KMS-11 (cell line): ENCODE measurements around the gene KLK8.

ENCODE experiments used
- H2AFZ ChIP-seq: fragments of 200-600 bp; sonication (generic); 2 replicates; pipeline ENCODE4 v1.6.1; 2016; ENCODE audit warnings: antibody characterized with exemption, mixed run types, low read depth
- H3K27ac ChIP-seq: fragments of 200-600 bp; sonication (generic); 2 replicates; pipeline ENCODE4 v1.6.1; 2016; ENCODE audit warnings: mild to moderate bottlenecking, mixed run types
- H3K27me3 ChIP-seq: fragments of 200-600 bp; sonication (generic); 2 replicates; pipeline ENCODE4 v1.6.1; 2017; ENCODE audit warnings: mild to moderate bottlenecking, low read depth, mixed run types, moderate library complexity; ENCODE audit not compliant: insufficient read depth
- H3K36me3 ChIP-seq: fragments of 200-600 bp; sonication (generic); 2 replicates; pipeline ENCODE4 v1.6.1; 2017; ENCODE audit warnings: mild to moderate bottlenecking, mixed run types; ENCODE audit not compliant: insufficient read depth
- H3K4me1 ChIP-seq: fragments of 200-600 bp; sonication (generic); 2 replicates; pipeline ENCODE4 v1.6.1; 2016; ENCODE audit warnings: mild to moderate bottlenecking, low read depth, mixed run types; ENCODE audit not compliant: poor library complexity, severe bottlenecking
- H3K4me2 ChIP-seq: fragments of 200-600 bp; sonication (generic); 2 replicates; pipeline ENCODE4 v1.7.0; 2016; ENCODE audit warnings: mild to moderate bottlenecking, mixed run types
- H3K4me3 ChIP-seq: fragments of 200-600 bp; sonication (generic); IDR thresholded peaks from 2 replicates; pipeline ENCODE4 v1.6.1; 2017; ENCODE audit warnings: low read depth, low read length, mixed read lengths; ENCODE audit not compliant: insufficient read depth
- H3K79me2 ChIP-seq: fragments of 200-600 bp; sonication (generic); 2 replicates; pipeline ENCODE4 v1.6.1; 2016; ENCODE audit warnings: low read depth, mixed run types; ENCODE audit not compliant: insufficient read depth
- H3K9ac ChIP-seq: fragments of 200-600 bp; sonication (generic); 2 replicates; pipeline ENCODE4 v1.6.1; 2016; ENCODE audit warnings: mild to moderate bottlenecking, mixed run types
- H4K20me1 ChIP-seq: fragments of 200-600 bp; sonication (generic); 2 replicates; pipeline ENCODE4 v1.6.1; 2016; ENCODE audit warnings: mild to moderate bottlenecking, mixed run types; ENCODE audit not compliant: insufficient read depth
- TF ChIP-seq, protein P1 (sequence below): fragments of 200-600 bp; sonication (generic); conservative IDR thresholded peaks from 2 replicates; pipeline ENCODE4 v1.6.1; 2017; ENCODE audit warnings: low read depth, mild to moderate bottlenecking, antibody characterized with exemption, low read length, moderate library complexity, mixed read lengths

The KLK8 gene

DNA sequence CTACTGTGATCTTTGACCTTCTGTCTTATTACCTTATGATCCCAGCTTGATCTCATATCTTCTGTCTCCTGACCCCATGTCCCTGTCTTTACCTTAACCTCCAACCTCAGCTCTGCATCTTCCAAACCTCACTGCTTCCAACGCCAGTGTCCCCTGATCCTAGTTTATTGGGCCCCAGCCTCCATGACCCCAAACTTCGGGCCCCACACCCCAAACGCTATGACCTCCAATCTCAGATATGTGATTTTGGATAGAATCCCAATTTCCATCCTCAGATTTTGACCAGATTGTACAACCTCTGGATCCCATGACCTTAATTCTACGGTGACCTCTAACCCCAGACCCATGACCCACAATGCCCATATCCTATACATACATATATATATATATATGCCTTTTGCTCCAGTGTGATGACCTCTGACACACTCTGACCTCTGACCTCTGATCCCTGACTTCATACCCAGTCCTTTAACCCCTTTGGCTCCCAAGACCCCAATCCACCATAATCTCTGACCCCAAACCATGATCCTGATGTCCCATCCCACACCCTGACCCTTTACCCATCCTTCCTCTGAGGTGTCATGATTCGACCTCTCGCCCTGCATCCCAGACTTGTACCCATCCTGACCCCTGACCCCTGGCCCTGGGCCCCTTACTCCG lies 29.9 kb upstream of the KLK8 start:
- Histone ChIP-seq H3K27ac (no peak overlapping the region), H2AFZ (no peak overlapping the region), H4K20me1 (no peaks in the 10 kb centered on the region), H3K4me3 (no peak overlapping the region), H3K4me2 (no peak overlapping the region), H3K79me2 (no peaks in the 10 kb centered on the region), H3K36me3 (no peaks in the 10 kb centered on the region), H3K9ac (no peak overlapping the region), H3K4me1 (no peaks in the 10 kb centered on the region), H3K27me3 (no peaks in the 10 kb centered on the region)
- TF ChIP-seq, protein P1, sequence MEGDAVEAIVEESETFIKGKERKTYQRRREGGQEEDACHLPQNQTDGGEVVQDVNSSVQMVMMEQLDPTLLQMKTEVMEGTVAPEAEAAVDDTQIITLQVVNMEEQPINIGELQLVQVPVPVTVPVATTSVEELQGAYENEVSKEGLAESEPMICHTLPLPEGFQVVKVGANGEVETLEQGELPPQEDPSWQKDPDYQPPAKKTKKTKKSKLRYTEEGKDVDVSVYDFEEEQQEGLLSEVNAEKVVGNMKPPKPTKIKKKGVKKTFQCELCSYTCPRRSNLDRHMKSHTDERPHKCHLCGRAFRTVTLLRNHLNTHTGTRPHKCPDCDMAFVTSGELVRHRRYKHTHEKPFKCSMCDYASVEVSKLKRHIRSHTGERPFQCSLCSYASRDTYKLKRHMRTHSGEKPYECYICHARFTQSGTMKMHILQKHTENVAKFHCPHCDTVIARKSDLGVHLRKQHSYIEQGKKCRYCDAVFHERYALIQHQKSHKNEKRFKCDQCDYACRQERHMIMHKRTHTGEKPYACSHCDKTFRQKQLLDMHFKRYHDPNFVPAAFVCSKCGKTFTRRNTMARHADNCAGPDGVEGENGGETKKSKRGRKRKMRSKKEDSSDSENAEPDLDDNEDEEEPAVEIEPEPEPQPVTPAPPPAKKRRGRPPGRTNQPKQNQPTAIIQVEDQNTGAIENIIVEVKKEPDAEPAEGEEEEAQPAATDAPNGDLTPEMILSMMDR = no peak

DNA sequence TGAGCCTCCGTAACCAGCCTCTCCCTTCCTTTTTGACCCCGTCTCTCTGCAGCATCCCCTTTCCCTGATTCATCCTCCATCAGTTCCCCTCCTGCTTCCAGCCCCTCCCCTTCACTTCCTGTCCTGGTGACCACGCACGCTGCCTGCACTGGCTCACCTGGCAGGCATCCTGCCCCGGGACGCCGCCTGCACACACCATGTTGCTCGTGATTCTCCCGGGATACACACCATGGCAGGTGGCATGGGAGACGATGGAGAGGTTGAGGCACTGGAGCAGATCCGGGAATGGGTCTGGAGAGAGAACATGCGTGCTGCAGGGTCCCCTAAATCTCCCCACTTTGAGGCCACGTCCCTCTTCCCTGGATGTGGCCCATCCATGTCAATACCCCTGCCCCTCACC lies 29.2 kb upstream of the KLK8 start:
- Histone ChIP-seq H3K79me2 (no peaks in the 10 kb centered on the region), H3K4me2 (no peak overlapping the region), H2AFZ (no peak overlapping the region), H3K4me3 (no peak overlapping the region), H3K27me3 (no peaks in the 10 kb centered on the region), H3K36me3 (no peaks in the 10 kb centered on the region), H3K4me1 (no peaks in the 10 kb centered on the region), H3K27ac (no peak overlapping the region), H3K9ac (no peak overlapping the region), H4K20me1 (no peaks in the 10 kb centered on the region)
- TF ChIP-seq, protein P1 = no peak

DNA sequence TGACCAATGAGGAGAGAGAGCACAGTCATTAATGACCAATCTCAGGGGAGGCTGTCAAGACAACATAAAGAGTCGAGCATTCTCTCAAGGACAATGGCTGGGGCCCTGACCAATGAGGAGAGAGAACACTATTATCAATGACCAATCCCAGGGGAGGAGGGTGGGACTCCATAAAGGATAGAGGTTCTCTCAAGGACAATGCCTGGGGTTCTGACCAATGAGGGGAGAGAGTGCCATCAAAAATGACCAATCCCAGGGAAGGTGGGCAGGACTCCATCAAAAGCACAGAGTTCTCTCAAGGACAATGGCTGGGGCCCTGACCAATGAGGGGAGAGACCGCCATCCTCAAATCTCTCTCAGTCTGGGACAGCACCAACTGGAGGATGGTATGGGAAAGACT lies 28.3 kb upstream of the KLK8 start:
- Histone ChIP-seq H3K4me3 (no peak overlapping the region), H3K9ac (no peak overlapping the region), H3K4me1 (no peaks in the 10 kb centered on the region), H4K20me1 (no peaks in the 10 kb centered on the region), H3K79me2 (no peaks in the 10 kb centered on the region), H3K27ac (no peak overlapping the region), H3K27me3 (no peaks in the 10 kb centered on the region), H3K36me3 (no peaks in the 10 kb centered on the region), H3K4me2 (no peak overlapping the region), H2AFZ (no peak overlapping the region)
- TF ChIP-seq, protein P1 = no peak

DNA sequence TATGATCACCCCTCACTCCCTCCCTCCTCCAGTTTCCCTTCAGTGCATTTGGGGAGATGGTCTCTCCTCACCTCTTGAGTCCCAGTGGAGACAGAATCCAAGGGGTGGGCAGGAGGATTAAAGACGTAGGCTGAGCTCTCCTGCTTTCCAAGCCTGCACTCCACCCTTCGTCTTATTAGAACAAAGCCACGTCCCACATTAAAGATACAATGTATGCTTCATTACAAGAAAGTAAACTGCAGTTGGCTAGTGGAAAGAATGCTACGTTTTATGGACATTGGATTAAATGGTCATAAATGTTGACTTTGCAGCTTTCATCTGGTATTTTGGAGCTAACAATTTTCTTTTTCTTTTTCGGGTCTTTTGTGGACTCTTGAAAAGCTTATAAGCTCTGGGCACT lies 26.5 kb upstream of the KLK8 start:
- Histone ChIP-seq H3K27ac (no peak overlapping the region), H3K4me2 (no peak overlapping the region), H3K4me1 (no peaks in the 10 kb centered on the region), H3K36me3 (no peaks in the 10 kb centered on the region), H3K4me3 (no peak overlapping the region), H3K79me2 (no peaks in the 10 kb centered on the region), H3K9ac (no peak overlapping the region), H3K27me3 (no peaks in the 10 kb centered on the region), H4K20me1 (no peaks in the 10 kb centered on the region), H2AFZ (no peak overlapping the region)
- TF ChIP-seq, protein P1 = no peak
